Measurements from ENCODE around the gene TSKU.

Gene TSKU

DNA sequence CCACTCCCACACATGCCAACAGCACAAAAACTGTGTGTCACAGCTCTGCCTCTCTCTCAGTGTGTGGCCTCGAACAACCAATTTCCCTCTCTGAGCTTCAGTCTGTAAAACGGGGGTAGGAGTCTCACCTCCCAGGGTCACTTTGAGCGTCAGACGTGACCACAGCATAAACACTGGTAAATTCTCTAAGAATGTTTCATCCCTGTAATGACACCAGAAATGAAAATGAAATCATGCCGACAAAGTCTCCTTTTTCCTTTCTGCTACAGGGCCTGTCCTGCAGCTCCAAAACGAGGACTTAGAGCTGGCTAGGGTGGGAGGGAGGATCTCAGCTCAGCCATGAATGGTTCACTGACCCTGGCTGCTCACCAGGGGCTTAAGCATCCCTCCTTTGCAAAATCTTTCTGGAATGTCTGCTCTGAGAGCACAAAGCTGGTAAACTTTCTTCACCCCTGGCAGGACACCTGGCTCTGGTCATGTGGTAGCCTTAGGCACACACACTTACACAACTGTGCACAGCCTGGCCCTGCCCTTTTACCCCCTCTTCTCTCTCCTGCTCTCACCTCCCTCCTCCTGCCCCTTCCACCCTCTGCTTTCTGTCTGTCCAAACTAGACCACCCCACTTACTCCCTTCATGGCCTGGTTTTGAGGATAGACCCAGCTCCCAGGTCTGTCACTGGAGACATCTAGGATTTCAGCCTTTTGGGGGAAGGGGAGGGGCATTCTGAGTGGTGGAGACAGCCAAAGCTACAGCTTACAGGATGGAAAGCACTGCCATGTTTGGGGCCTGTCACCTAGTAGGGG lies 12.3 kb upstream of the TSKU start:
- DNase-seq (ENCODE audit: low read depth in 2 of 2) = no peak

DNA sequence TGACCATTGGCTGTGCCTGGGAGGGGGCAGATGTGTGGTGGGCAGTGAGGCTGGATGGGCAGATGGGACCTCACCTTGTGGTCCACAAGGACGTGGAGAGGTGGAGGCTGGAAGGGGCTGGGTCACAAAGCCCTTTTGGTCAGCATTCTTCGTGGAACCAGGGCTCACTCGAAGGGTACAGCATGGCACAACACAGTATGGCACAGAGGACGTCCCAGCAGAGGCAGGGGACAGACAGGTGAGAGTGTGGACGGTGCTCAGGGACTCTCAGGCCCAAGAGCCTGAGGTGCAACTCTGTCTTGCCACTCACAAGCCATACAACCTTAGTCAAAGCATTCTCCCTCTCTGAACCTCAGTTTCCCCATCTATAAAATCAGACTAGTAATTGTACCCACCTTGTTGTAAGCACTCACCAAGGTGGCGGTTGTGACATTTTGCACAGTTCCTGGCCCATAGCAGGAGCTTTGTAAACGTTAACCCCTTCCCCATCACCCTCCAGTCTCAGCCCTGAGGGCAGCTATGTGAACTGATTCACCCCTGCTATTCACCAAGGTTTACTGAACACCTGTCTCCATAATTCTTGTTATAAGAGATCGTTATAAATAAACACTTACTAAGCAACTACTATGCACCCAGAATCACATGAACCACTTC lies 11.6 kb upstream of the TSKU start:
- DNase-seq (ENCODE audit: low read depth in 2 of 2) = no peak

DNA sequence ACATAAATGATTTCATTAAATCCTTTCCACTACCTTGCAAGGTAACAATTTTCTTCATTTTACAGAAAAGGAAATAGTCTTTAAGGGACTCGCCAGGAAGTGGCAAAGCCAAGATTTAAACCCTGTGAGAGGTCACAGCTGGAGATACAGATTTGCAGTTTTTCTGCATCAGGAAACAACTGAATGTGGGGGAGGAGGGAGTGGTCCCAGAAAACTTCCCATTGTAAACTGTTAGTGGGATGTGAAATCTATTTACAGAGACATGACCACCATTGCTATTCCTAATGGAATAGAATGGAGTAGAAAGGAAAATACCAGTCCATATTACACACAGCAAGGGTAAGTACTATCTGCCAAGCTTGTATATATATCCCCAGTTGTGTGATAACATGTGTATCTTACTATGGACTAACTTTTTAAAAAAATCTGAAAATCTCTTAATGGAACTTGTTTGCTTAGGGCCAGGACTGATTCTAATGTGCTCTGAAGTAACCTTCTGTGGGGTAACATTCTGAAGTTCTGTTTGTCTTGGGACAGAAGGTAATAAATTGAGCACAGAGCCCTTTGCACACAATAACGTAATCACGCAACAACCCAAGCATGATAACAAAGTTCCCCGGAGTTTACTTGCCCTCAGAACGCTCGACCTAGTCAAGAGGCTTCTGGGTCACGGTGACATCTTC lies 10.9 kb upstream of the TSKU start:
- DNase-seq (ENCODE audit: low read depth in 2 of 2) = no peak

DNA sequence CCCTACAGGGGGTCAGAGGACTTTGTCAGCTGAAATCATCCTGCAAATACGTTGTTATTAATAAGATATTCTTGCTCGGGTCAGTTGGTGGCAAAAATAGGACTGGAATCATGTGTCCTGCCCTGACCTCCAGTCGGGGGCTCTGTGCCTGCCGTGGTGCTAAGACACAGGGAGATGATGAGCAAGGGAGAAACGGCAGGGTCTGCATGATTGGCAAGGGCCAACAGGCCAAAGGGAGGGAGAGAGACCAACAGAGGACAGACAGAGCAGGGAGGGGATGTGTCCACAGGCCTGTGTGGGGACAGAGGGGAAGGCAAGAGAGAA lies 10.4 kb upstream of the TSKU start:
- no peak for DNase-seq (ENCODE audit: low read depth in 2 of 2)

DNA sequence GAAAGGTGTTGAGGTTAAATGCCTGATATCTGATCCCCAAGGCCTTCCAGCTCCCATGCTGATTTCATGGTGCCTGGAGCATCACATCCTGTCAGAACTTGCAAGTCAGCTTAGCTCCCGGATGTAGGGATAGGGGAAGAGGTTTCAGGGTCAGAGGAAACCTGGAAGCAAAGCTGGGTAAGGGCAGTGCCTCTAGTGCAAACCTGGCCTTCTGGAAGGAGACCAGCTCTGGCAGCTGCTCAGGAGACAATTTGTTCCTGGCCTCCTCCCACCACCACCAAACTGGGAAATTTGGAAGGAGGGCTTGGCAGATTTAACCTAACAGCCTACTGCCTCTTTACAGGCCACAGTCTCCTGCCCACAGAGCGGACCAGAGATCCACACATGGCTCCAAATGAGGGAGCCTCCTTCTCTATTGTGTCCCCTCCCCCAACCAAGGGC lies 9.2 kb upstream of the TSKU start:
- no peak for DNase-seq (ENCODE audit: low read depth in 2 of 2)

DNA sequence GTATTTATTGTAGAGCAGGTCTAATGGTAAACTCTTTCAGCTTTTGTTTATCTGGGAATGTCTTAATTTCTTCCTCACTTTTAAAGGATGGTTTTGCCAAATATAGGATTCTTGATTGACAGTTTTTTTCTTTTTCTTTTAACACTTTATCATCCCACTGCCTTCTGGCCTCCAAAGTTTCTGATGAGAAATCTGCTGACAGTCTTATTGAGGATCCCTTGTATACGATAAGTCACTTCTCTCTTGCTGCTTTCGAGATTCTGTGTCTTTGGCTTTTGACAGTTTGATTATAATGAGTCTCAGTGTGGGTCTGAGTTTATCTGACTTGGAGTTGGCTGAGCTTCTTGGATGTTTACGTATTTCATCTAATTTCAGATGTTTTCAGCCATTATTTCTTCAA lies 6.7 kb upstream of the TSKU start:
- DNase-seq (ENCODE audit: low read depth in 2 of 2) = no peak

DNA sequence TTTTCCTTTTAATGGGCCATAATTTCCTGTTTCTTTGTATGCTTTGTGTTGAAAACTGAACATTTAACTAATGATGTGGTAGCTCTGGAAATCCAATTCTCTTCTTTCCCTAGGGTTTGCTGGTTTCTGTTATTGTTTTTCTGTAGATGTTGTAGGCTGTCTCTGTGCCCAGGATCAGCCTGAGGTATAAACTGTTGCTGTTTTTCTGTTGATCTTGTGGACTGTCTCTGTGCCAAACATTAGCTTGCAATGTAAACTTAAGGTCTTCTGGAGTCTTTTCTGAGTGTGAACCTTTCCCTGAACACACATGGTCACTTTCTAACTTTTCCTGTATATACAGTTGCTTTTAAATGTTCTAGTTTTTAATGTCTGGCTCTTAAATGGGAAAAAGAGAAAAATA lies 5.9 kb upstream of the TSKU start:
- no peak for DNase-seq (ENCODE audit: low read depth in 2 of 2)

DNA sequence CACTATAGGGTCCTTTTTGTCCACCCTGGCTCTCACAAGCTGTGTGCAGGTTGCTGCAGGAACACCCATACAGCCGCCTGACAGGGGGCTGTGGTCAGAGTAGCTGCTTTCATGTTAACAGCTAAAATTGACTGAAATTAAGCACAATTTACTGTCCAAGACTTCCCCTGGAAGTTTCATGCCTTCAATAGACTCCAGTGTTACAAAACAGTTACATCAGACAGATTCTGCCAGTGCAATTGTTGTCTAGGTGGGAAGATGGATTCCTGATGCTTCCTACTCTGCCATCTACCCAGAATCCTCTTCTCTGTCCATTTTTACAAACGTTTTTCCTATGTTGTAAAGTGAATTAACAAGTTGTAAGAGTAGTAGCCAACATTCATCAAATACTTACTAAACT lies 5.3 kb upstream of the TSKU start:
- no peak for DNase-seq (ENCODE audit: low read depth in 2 of 2)

DNA sequence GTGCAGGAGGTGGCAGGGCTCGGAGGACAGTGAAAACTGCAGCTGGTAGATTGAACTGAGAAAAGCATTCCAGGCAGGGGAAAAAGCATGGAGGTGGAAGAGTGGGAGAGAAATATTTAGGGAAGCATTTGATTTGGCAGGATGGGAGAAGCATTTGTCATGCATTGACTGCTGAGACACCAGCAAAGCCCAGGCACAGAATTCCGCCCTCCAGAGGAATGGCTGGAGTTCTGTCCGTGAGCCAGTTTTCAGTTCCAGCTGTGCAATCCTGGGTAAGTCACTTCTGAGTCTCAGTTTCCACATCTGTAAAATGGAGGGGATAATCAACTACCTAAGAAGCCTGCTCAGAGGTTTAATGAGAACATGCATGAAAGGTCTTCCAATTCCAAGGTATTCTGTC lies 4.3 kb upstream of the TSKU start:
- DNase-seq (ENCODE audit: low read depth in 2 of 2) = no peak

DNA sequence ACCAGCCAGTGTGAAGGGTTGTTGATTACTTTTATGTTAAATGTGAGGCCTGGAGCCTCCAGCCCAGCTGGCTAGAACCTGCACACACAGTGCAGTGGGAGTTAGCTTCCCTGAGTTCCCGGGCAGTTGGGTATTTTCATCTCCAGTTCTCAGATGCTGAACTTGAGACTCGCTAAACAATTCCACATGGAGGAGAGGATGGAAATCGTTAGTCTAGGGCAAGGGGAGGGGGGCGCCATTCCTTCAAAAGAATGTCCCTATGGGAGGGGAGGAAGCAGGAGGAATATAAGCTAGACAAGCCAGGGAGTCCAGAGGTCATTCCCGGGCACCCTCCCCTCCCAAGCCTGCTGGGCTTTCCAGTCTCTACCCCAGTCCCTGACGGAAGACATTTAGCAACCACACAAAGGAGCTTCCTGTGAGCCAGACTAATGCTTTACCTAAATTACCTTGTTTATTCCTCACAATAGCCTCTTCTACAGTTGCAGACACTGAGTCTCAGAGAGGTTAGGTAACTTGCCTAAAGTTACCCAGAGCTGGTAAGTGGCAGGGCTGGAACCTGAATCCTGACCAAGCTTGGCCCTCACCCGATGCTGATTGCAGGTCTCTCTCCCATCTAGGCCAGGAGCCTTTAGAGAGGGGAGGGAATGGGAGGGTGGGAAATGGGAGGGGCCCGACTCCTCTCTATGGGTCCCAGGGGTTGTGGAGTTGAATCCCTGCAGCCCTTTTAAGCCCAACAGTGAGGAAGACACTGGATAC lies 1.9 kb upstream of the TSKU start:
- no peak for DNase-seq (ENCODE audit: low read depth in 2 of 2)

DNA sequence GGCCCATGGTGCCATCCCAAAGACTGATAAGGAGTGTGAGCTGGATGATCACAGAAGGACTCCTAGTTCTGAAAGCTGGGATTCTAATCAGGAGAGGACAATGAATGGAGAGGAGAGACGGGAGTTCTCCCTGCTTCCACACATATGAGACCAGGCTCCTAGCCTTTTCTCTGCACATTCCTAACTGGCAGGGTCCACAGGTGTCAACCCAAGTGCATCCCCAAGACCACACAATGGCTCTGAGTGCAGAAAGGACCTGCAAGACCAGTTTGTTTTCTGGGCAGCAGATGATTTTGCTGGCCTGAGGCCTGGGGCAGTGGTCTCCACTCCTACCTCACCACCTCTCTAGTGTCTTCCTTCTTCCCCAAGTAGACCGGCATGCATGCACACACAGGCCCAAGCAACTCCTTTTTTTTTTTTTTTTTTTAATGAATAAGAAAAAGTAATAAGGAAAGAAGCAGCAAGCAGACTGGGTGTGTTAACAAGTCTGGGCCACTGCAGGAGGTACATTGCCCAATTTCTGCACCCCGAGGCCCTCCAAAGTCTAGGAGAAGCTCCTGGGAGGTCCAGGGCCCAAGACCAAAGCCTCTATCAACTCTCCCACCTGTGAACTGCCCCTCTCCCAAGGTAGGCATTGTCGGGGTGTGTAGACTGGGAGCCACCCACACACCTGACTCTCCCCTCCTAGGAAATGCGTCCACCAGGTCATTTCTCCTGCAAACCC lies 1.2 kb upstream of the TSKU start:
- no peak for DNase-seq (ENCODE audit: low read depth in 2 of 2)

DNA sequence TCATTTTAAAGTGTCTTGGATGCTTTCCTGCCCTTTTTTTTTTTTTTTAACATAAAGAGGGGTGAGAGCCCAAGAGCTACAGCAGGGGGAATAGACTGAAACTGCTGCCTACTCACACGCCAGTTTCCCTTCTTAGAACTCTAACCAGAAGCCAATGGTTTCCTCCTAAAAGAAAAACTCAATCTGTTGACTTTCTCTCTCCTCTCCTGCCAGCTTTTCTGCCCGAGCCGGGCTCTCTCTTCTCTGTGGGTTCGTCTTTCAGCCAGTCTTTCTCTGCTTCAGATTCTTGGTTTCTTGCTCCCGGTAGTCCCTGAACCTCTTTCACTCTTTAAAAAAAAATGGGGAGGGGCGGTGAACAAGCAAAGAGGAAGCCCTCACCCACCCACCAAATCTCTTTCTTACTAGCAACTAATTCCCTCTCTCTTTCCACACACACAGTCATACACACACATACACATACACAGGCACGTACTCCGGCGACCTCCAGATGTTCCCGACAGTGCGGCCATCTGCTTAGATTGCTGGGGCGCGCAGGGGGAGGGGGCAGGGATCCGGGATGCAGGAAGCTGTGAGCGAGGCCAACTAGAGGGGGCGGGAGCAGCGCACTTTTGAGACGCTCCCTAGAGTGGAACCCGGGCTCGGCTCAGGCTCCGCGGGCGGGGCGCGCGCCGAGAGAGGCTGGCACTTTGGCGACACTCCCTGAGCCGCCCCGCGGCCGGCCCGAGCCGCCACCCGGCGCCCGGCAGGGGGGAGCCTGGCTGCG lies 444 bp upstream of the TSKU start:
- peak; percentile 31 to 64 for DNase-seq (ENCODE audit: low read depth in 2 of 2)

DNA sequence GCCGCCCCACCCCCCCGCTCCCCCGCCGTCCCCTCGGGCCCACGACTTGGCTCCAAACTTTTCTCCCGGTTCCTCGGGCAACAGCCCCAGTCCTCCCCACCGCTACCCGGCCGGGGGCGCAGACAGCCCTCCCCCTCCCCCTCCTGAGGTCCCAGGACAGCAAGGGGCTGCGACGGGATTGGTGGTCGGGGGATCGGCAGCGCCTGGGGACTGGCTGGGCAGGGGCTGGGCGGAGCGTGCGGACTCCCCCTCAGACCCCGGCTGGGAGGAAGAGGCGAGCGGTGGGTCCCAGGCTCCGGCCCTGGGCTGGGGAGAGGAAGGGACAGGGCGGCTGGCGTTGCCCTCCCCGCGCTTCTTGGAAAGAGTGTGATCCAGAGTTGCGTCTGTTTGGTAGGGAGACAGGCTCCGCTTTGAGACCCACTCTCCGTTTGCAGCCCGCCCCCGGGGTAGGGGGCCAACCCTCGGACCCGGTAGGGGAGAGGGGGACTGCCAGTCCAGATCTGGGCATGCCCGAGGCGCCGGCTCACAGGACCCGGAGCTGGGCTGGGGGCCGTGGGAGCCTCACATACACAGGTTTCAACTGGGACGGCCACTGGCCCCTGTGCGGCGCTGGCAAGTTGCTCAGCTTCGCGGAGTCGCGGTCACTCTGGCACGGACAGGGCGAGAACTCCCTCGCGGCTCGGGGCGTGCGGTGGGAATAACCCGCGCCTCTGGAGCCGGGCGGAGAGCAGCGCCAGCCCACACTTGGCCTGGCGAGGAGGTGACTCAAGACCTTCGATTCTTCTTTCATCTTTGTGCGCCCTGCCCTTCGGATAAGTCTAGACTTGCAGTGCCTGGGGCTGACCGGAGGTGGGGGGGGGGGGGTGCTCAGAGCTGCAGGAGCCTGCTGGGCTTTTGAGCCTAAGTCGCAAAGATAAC lies 999 bp downstream of the TSKU start:
- no peak for DNase-seq (ENCODE audit: low read depth in 2 of 2)

DNA sequence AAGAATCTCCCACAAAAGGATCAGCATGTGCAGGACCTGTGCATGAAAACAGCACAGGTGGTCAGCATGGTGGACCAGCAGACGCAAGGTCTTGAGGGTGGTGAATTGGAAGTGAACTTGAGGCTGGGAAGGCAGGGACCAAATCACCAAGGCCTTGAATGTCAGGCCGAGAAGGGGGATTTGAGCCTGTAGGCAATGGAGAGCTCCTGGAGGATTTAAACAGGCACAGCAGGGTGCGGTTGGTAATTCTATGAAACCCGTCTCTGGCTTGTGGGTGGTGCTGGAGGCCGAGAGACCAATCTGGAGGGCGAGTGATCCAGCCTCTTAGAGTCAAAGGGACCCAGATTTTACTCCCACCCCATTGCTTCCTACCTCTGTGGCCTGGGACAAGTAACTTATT lies 2.4 kb downstream of the TSKU start:
- no peak for DNase-seq (ENCODE audit: low read depth in 2 of 2)

DNA sequence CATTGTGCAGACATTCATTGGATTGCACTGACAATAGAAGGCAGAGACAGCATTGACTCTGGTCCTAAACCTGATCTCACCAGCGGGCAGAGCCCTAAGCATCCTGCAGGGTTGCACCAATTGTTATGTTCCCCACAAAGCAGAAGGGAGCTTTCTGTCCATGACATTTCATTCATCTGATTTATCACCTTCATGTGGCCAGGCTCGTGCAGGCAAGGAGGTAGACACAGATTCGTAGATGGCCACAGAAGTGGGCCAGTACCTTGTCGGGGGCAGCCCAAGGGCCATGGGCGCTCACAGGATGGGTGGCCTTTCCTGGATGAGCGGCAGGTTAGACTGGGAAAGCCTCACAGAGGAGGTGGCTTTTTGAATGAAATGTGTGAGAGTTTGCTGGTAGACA lies 2.9 kb downstream of the TSKU start:
- no peak for DNase-seq (ENCODE audit: low read depth in 2 of 2)

DNA sequence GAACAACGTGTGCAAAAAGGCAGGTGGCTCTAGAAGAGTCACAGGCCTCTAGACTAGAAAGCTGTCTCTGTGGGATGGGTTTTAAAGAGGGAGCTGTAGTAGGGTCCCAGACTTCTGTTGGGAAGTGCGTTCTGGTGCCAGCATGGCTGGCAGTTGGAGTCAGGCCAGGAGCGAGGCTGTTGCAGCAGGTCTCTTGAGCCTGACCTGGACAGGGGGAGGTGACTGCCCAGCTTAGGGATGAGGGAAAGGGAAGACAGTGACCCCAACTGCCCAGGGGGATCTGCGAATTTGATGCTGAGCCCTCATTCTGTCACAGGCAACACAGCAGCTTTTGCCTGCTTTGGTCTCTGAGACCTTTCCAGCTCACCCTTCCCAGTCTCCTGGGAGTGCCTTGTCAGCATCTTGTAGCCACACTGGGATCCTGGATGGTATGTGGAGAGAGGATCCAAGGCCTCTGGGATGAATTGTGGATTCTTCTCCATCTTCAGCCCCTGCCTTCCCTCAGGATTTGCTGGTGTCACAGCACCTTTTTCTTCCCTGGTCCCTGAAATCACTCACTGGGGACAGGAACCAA lies 3.4 kb downstream of the TSKU start:
- no peak for DNase-seq (ENCODE audit: low read depth in 2 of 2)

DNA sequence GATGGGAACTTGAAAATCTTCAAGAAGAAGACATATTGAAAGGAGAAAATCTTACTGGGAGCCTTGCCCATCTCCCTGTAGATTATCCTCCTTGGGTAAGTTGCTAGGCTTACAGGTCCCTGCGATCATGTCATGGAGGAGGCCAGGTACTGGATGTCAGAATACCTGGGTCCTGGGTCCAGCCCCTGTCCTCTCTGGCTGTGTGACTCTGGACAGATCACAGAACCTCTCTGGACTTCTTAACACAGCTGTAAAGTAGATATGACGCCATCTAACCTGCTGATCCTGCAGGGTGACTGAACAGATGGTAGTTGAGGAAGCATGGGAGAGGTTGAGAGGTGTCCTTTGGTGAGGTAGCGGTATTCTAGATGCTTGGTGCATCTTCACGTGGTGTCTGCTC lies 4.1 kb downstream of the TSKU start:
- DNase-seq (ENCODE audit: low read depth in 2 of 2) = no peak

DNA sequence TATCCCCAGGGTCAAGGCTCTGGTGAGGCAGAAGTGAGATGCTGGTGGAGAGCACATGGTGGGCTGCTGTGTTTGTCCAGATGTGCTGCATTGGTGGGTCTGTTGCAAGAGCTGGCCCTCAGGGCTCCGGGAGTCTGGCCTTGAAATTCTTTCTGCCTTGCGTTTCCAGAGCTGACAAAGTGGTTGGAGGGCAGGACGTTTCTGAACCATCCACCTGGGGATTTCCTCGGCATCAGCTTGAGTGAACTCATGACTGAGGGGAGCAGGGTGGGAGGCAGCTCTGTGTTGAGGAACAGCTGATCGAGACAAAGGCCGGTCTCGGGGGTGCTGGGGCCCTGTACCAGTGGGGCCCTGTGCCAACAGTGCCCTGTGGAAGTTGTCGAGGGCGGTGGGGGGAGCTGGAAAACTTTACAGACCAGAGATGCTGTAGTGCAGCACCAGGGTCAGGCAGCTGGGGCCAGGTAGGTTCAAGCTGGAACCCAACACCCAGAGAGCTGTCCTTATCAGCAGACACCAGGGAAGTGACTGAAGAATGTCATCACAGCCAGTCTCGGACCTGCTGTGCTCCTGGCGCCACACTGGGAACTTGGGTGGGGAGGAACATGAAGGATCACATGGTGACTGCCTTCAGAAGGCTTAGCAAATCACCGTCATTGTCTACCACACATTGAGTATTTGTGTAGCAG lies 4.9 kb downstream of the TSKU start:
- no peak for DNase-seq (ENCODE audit: low read depth in 2 of 2)

All from stimulated activated CD8-positive, alpha-beta memory T cell treated with anti-CD3 and anti-CD28 coated beads, Interleukin-2, amount 100 ng/mL, for 48 hours (primary cell).